GM21786 (cell line): ENCODE measurements around the gene MOGAT3.
A peak's percentile ranks its signal among the peaks of the same experiment; 100 is the strongest.

ENCODE experiments used
- ATAC-seq: cut with Tn5 transposase; IDR thresholded peaks from one replicate; pipeline ENCODE4 v1.9.1; 2021; ENCODE audit not compliant: unreplicated experiment

Gene MOGAT3

GRCh38 chr7:101233907-101234547 lies 33.2 kb upstream of the MOGAT3 start:
- ATAC-seq = no peak

GRCh38 chr7:101232141-101232850 lies 31.5 kb upstream of the MOGAT3 start:
- ATAC-seq = no peak

- no peak for ATAC-seq
Observed at GRCh38 chr7:101231644-101232043, 30.8 kb upstream of the MOGAT3 start.

- ATAC-seq = no peak
Observed at GRCh38 chr7:101226721-101227120, 25.9 kb upstream of the MOGAT3 start.

- ATAC-seq = no peak
Observed at GRCh38 chr7:101225650-101226049, 24.8 kb upstream of the MOGAT3 start.

GRCh38 chr7:101223528-101223927 lies 22.7 kb upstream of the MOGAT3 start:
- ATAC-seq = no peak

- no peak for ATAC-seq
Observed at GRCh38 chr7:101222275-101222830, 21.5 kb upstream of the MOGAT3 start.

GRCh38 chr7:101220295-101220694 lies 19.5 kb upstream of the MOGAT3 start:
- no peak for ATAC-seq

GRCh38 chr7:101218236-101219125 lies 17.6 kb upstream of the MOGAT3 start:
- peak; percentile 24 for ATAC-seq

- ATAC-seq = peak; percentile 64
Observed at GRCh38 chr7:101217388-101218235, 16.8 kb upstream of the MOGAT3 start, which contains the start of the genes PLOD3 and ZNHIT1. PLOD3 (minus strand) TSS chr7:101217581; CDS start chr7:101217274, 307 bp downstream. ZNHIT1 (plus strand) TSS chr7:101218165; CDS start chr7:101218196, 31 bp downstream.

- ATAC-seq = peak; percentile 22
Observed at GRCh38 chr7:101216860-101217387, 16.1 kb upstream of the MOGAT3 start.

GRCh38 chr7:101216001-101216859 lies 15.4 kb upstream of the MOGAT3 start:
- ATAC-seq = no peak

GRCh38 chr7:101212014-101212413 lies 11.2 kb upstream of the MOGAT3 start:
- no peak for ATAC-seq

GRCh38 chr7:101211501-101211900 lies 10.7 kb upstream of the MOGAT3 start:
- ATAC-seq = no peak

- no peak for ATAC-seq
Observed at GRCh38 chr7:101210143-101210542, 9.3 kb upstream of the MOGAT3 start.

GRCh38 chr7:101208794-101209193 lies 8.0 kb upstream of the MOGAT3 start:
- no peak for ATAC-seq

- ATAC-seq = no peak
Observed at GRCh38 chr7:101207459-101207858, 6.6 kb upstream of the MOGAT3 start.

GRCh38 chr7:101206665-101207042 lies 5.8 kb upstream of the MOGAT3 start:
- no peak for ATAC-seq
